Endothelial cell of umbilical vein (primary cell): ENCODE measurements around the gene ST6GALNAC3. TPM values are rescaled to one million over a fixed set of nuclear protein-coding genes. Genes with fewer than 3 reads are reported as not detected.

Experiments
- BruUV-seq: library from RNA; stranded (reverse); fragments of 400-500 nt; replicated peaks from 2 replicates; lab custom pipeline; 2021; lab: Mats Ljungman, UMichigan
- CTCF ChIA-PET: fragments of 300-600, 350-600 bp; sonication (Branson Sonifier 250); formaldehyde crosslinking; loops from one replicate; lab custom pipeline; 2021; ENCODE audit warnings: antibody characterized with exemption, inconsistent platforms; lab: Charles Lee
- POLR2A ChIA-PET: fragments of 300-600, 350-600 bp; sonication (Branson Sonifier 250); formaldehyde crosslinking; loops from one replicate; lab custom pipeline; 2021; ENCODE audit warnings: antibody characterized with exemption, inconsistent platforms; lab: Charles Lee
- DNase-seq: peaks from one replicate; pipeline ENCODE4 v3.0.0-alpha.2; 2011; ENCODE audit warnings: low read depth, low spot score
- FAIRE-seq: peaks from 2 replicates; lab custom pipeline; 2011; peaks lifted over from hg19 to GRCh38; lab: Jason Lieb, UNC
- H2AFZ ChIP-seq: 2 replicates; pipeline ENCODE4 v1.6.0; 2012; ENCODE audit warnings: low read depth, low read length, control low read depth, inconsistent platforms
- H3K27ac ChIP-seq: 2 replicates; pipeline ENCODE4 v1.5.1; 2011; ENCODE audit warnings: low read depth, mild to moderate bottlenecking, control low read depth, low read length, moderate library complexity; ENCODE audit not compliant: insufficient read depth
- H3K27me3 ChIP-seq, 2 experiments: 2 replicates each; pipeline versions ENCODE4 v1.6.0 to v1.6.1; 2011; ENCODE audit warnings: low read length in 2 of 2, mixed read lengths in 1 of 2; ENCODE audit not compliant: control insufficient read depth in 2 of 2, insufficient read depth in 2 of 2
- H3K36me3 ChIP-seq, 2 experiments: 2 replicates in 1 of 2; 3 replicates in 1 of 2; pipeline ENCODE4 v1.5.1; 2011; ENCODE audit warnings: low read length in 2 of 2, mild to moderate bottlenecking in 1 of 2, moderate library complexity in 1 of 2; ENCODE audit not compliant: control insufficient read depth in 2 of 2, insufficient read depth in 2 of 2; ENCODE audit errors: extremely low read depth in 1 of 2
- H3K4me1 ChIP-seq: 3 replicates; pipeline ENCODE4 v1.5.1; 2011; ENCODE audit warnings: mild to moderate bottlenecking, low read length; ENCODE audit not compliant: control insufficient read depth, insufficient read depth; ENCODE audit errors: extremely low read depth
- H3K4me2 ChIP-seq: 2 replicates; pipeline ENCODE4 v1.6.1; 2011; ENCODE audit warnings: low read length, control low read depth, mixed read lengths; ENCODE audit not compliant: insufficient read depth
- H3K4me3 ChIP-seq, 3 experiments: fragments of 200-600 bp in 1 of 3; sonication (generic), shearing (Covaris generic) in 1 of 3; replicated peaks in 1 of 3; 2 replicates each; pipeline ENCODE4 v1.5.1; 2011 to 2016; ENCODE audit warnings: control low read depth in 3 of 3, low read length in 3 of 3, mild to moderate bottlenecking in 2 of 3, inconsistent platforms in 1 of 3, low read depth in 1 of 3, moderate library complexity in 1 of 3; ENCODE audit not compliant: insufficient read depth in 1 of 3
- H3K79me2 ChIP-seq: 2 replicates; pipeline ENCODE4 v1.6.0; 2012; ENCODE audit warnings: low read length, inconsistent platforms; ENCODE audit not compliant: control insufficient read depth, insufficient read depth
- H3K9ac ChIP-seq: replicated peaks from 2 replicates; pipeline ENCODE3; 2011; ENCODE audit warnings: low read length, control low read depth; ENCODE audit not compliant: insufficient read depth; ENCODE audit errors: extremely low read depth
- H3K9me1 ChIP-seq: replicated peaks from 3 replicates; pipeline ENCODE4 v1.6.0; 2011; ENCODE audit warnings: mild to moderate bottlenecking, low read length; ENCODE audit not compliant: control insufficient read depth, insufficient read depth; ENCODE audit errors: extremely low read depth
- H3K9me3 ChIP-seq: replicated peaks from 2 replicates; pipeline ENCODE4 v1.5.1; 2012; ENCODE audit warnings: low read length, inconsistent platforms; ENCODE audit not compliant: control insufficient read depth, insufficient read depth
- H4K20me1 ChIP-seq: replicated peaks from 2 replicates; pipeline ENCODE3; 2011; ENCODE audit warnings: mild to moderate bottlenecking, low read length; ENCODE audit not compliant: control insufficient read depth, insufficient read depth; ENCODE audit errors: extremely low read depth
- EZH2 ChIP-seq: IDR thresholded peaks from 2 replicates; pipeline ENCODE4 v1.6.1; 2012; ENCODE audit warnings: borderline replicate concordance, low read depth, mild to moderate bottlenecking, moderate library complexity, low read length, inconsistent platforms; ENCODE audit not compliant: severe bottlenecking
- FOS ChIP-seq: IDR thresholded peaks from 2 replicates; pipeline ENCODE4 v1.6.1; 2011; ENCODE audit warnings: mild to moderate bottlenecking, low read length, moderate library complexity, borderline replicate concordance; ENCODE audit not compliant: insufficient read depth
- GATA2 ChIP-seq: IDR thresholded peaks from 2 replicates; pipeline ENCODE4 v1.7.0; 2011; ENCODE audit warnings: low read depth, mild to moderate bottlenecking, moderate library complexity, mixed read lengths, low read length; ENCODE audit not compliant: insufficient read length, insufficient read depth
- JUN ChIP-seq: IDR thresholded peaks from 2 replicates; pipeline ENCODE4 v1.6.1; 2011; ENCODE audit warnings: borderline replicate concordance, low read depth; ENCODE audit not compliant: insufficient read length, insufficient read depth
- MYC ChIP-seq: IDR thresholded peaks from one replicate; pipeline ENCODE4 v1.6.1; 2011; ENCODE audit warnings: mild to moderate bottlenecking, low read depth, low read length
- POLR2A ChIP-seq: IDR thresholded peaks from 2 replicates; pipeline ENCODE4 v1.6.1; 2012; ENCODE audit warnings: low read depth, mild to moderate bottlenecking, control low read depth, low read length
- POLR2AphosphoS5 ChIP-seq: IDR thresholded peaks from 2 replicates; pipeline ENCODE4 v1.6.1; 2012; ENCODE audit warnings: low read depth, mild to moderate bottlenecking, control low read depth, low read length, moderate library complexity; ENCODE audit not compliant: insufficient read depth
- dilution Hi-C: fragments of 300-500 bp; cut with MboI; formaldehyde crosslinking; loops from one replicate; pipeline ENCODE4 v1.15.0; 2019; ENCODE audit warnings: low sequenced_read_pairs; ENCODE audit not compliant: extremely low pct_ligation_motif_present
- intact Hi-C: fragments of 100-400 bp; cut with micrococcal nuclease; formaldehyde crosslinking; loops from one replicate; pipeline ENCODE4 v1.10.0; 2022
- polyA plus RNA-seq, 4 experiments: library from polyadenylated mRNA; depleted of rRNA in 3 of 4; stranded (reverse) in 3 of 4; unstranded in 1 of 4; fragments of >200 nt; gene quantifications; 2 replicates each; pipeline versions ENCODE4 v1.2.1 to v1.2.3, GENCODE V29; 2011 to 2012; ENCODE audit warnings: missing spikeins in 1 of 4
- total RNA-seq: library from RNA; stranded (reverse); gene quantifications from 2 replicates; pipeline ENCODE4 v1.2.3, GENCODE V29; 2021
- TF ChIP-seq, protein P1 (sequence below): IDR thresholded peaks from 2 replicates; pipeline ENCODE4 v1.6.1; 2011; ENCODE audit not compliant: insufficient read depth, insufficient read length
- TF ChIP-seq, protein P2 (sequence below), 2 donors: IDR thresholded peaks; 1 replicate in 1 of 2; 2 replicates in 1 of 2; pipeline ENCODE4 v1.5.1; 2011; ENCODE audit warnings: low read length in 2 of 2, mild to moderate bottlenecking in 2 of 2, moderate library complexity in 2 of 2, control low read depth in 1 of 2, inconsistent platforms in 1 of 2, low read depth in 1 of 2; ENCODE audit not compliant: insufficient read depth in 1 of 2; ENCODE audit errors: extremely low read depth in 1 of 2

ST6GALNAC3 gene
- total and polyA plus RNA-seq, 2 donors (not counting 3 experiments of a cell fraction or from before 2014, with no cell fraction given): 7.6 to 48.3 TPM

DNA sequence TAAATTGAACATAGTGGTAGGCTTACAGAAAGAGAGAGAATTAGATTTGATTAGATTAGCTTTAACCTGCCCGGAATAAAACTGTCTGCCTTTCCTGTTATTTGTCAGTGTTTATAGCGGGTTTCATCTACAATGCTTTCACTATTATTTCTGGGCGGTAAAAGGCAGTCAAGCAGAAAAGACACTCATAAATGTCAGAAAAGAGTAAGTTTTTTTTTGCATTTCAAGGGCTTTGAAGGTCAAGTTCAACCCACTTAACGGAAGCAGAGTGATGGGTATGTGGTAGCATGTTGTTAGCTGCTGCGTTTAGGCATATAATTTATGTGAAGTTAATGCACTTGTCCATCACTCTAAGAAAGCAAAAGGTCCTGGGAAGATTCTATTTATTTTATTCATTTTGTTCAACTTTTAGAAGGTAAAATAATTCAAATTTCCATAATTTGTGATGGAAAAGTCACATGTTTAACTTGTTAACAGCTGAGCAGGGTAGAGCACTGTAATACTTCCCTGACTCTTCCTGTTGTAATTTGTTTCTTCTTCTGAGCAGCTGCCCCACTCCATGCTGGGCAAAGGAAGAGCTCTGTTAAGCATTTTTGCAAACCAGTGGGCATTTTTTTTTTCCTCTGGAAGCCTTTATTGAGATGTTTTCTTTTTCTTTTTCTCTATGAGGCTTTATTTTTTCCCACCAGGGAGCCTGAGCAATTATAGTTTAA is 220.1 kb downstream of the ST6GALNAC3 start:
- TF ChIP-seq, protein P1, sequence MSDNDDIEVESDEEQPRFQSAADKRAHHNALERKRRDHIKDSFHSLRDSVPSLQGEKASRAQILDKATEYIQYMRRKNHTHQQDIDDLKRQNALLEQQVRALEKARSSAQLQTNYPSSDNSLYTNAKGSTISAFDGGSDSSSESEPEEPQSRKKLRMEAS: no peak
- TF ChIP-seq GATA2 (no peak), POLR2AphosphoS5 (no peak), POLR2A (no peak), JUN (no peak)
- intact Hi-C loops (no loop called here), dilution Hi-C loops (no loop called here)
- no peaks in the 10 kb centered on the region for H3K27me3 ChIP-seq
- H3K9me1 ChIP-seq: peaks cover 2% of the 10 kb centered on the region
- no peaks in the 10 kb centered on the region for H3K4me1 ChIP-seq
- H3K9me3 ChIP-seq: no peaks in the 10 kb centered on the region
- H3K4me2 ChIP-seq: no peak overlapping the region
- H4K20me1 ChIP-seq: no peaks in the 10 kb centered on the region
- no peaks in the 10 kb centered on the region for H3K79me2 ChIP-seq
- POLR2A ChIA-PET: interaction anchor here (0.6 kb wide), 1 partner anchor 94 kb away, joined by 3 read pairs; no protein-coding TSS in a partner anchor
- CTCF ChIA-PET: interaction anchor here (1.6 kb wide), 1 partner anchor 140 kb away, joined by 6 read pairs; no protein-coding TSS in a partner anchor
- H3K9ac ChIP-seq: no peak overlapping the region
- H2AFZ ChIP-seq: no peak overlapping the region
- no peak overlapping the region for H3K4me3 ChIP-seq
- H3K36me3 ChIP-seq: no peaks in the 10 kb centered on the region
- no peak for DNase-seq
- FAIRE-seq: no peak
- no TSS peak for BruUV-seq
- no peak overlapping the region for H3K27ac ChIP-seq

DNA sequence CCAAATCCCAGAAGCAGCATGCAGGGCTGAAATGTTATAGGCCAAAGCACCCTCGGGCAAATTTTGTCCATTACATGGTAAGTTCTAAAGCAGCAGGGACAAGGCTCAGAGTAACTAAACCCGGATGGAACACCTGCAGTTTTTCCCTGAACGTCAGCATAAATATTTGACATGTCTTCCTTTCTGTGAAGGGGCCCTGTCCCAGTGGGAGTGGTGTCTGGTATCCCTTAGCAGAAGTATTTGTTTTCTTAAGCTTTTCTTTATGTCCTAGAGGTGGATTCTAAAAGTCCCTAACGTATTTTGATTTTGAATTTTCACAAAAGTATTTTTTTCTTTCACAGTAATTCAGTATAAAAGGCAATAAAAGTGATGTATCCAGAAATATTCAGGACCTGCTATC is 223.9 kb downstream of the ST6GALNAC3 start:
- Histone ChIP-seq H2AFZ (no peak overlapping the region), H3K4me2 (no peak overlapping the region), H3K9me1 (peaks cover 3% of the 10 kb centered on the region), H3K27me3 (no peaks in the 10 kb centered on the region), H3K9ac (no peak overlapping the region), H3K9me3 (no peaks in the 10 kb centered on the region), H3K4me3 (no peak overlapping the region), H4K20me1 (no peaks in the 10 kb centered on the region), H3K27ac (no peak overlapping the region), H3K79me2 (no peaks in the 10 kb centered on the region), H3K4me1 (no peaks in the 10 kb centered on the region), H3K36me3 (no peaks in the 10 kb centered on the region)
- no peak for TF ChIP-seq FOS
- no peak for TF ChIP-seq EZH2
- TF ChIP-seq, protein P1: no peak
- TF ChIP-seq POLR2AphosphoS5: no peak
- TF ChIP-seq, protein P2, sequence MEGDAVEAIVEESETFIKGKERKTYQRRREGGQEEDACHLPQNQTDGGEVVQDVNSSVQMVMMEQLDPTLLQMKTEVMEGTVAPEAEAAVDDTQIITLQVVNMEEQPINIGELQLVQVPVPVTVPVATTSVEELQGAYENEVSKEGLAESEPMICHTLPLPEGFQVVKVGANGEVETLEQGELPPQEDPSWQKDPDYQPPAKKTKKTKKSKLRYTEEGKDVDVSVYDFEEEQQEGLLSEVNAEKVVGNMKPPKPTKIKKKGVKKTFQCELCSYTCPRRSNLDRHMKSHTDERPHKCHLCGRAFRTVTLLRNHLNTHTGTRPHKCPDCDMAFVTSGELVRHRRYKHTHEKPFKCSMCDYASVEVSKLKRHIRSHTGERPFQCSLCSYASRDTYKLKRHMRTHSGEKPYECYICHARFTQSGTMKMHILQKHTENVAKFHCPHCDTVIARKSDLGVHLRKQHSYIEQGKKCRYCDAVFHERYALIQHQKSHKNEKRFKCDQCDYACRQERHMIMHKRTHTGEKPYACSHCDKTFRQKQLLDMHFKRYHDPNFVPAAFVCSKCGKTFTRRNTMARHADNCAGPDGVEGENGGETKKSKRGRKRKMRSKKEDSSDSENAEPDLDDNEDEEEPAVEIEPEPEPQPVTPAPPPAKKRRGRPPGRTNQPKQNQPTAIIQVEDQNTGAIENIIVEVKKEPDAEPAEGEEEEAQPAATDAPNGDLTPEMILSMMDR (IDR thresholded peaks at IDR 0.05; ENCODE audit: extremely low read depth in 1 of 2, insufficient read depth in 1 of 2, low read depth in 1 of 2, low read length in 2 of 2): no peak
- no peak for TF ChIP-seq POLR2A
- no peak for TF ChIP-seq GATA2
- no peak for TF ChIP-seq MYC
- TF ChIP-seq JUN: no peak
- ChIA-PET CTCF (interaction anchor here (0.8 kb wide), 1 partner anchor 16 kb away, joined by 3 read pairs; no protein-coding TSS in a partner anchor), POLR2A (no interaction called here)
- no TSS peak for BruUV-seq
- FAIRE-seq (no peak), DNase-seq (no peak)
- dilution Hi-C loops (no loop called here), intact Hi-C loops (no loop called here)
